Middle frontal gyrus (tissue), 1 donor: ENCODE data around the gene CFAP45.

Experiments
- DNase-seq: peaks from one replicate; pipeline ENCODE4 v3.0.0-alpha.2; 2015; ENCODE audit warnings: low spot score; ENCODE audit errors: extremely low spot score

CFAP45 gene

GRCh38 chr1:159923203-159924024 lies 23.4 kb upstream of the CFAP45 start:
- no peak for DNase-seq

- DNase-seq: no peak
Observed at GRCh38 chr1:159922511-159923202, 22.7 kb upstream of the CFAP45 start.

- DNase-seq: no peak
Observed at GRCh38 chr1:159921700-159922504, 21.9 kb upstream of the CFAP45 start.

- DNase-seq: no peak
Observed at GRCh38 chr1:159921251-159921650, 21.3 kb upstream of the CFAP45 start.

GRCh38 chr1:159920651-159921050 lies 20.7 kb upstream of the CFAP45 start:
- no peak for DNase-seq

- DNase-seq: no peak
Observed at GRCh38 chr1:159920202-159920601, 20.2 kb upstream of the CFAP45 start.

GRCh38 chr1:159919236-159919865 lies 19.4 kb upstream of the CFAP45 start:
- no peak for DNase-seq

GRCh38 chr1:159918352-159919200 lies 18.6 kb upstream of the CFAP45 start:
- no peak for DNase-seq

- no peak for DNase-seq
Observed at GRCh38 chr1:159917533-159918351, 17.8 kb upstream of the CFAP45 start.

- DNase-seq: peak; percentile 3
Observed at GRCh38 chr1:159916242-159917051, 16.5 kb upstream of the CFAP45 start.

- no peak for DNase-seq
Observed at GRCh38 chr1:159915571-159916241, 15.7 kb upstream of the CFAP45 start.

- no peak for DNase-seq
Observed at GRCh38 chr1:159914252-159915018, 14.5 kb upstream of the CFAP45 start.

- DNase-seq: no peak
Observed at GRCh38 chr1:159913451-159914192, 13.7 kb upstream of the CFAP45 start.

GRCh38 chr1:159911326-159912070 lies 11.5 kb upstream of the CFAP45 start:
- DNase-seq: no peak

- no peak for DNase-seq
Observed at GRCh38 chr1:159908031-159908940, 8.3 kb upstream of the CFAP45 start.
